Measurements from ENCODE around the gene RBMXL3.
"Not testable (repeated sequence)": the region's sequence is repeated elsewhere in the genome, so short reads cannot be mapped to it uniquely, and the experiment has no call there.

The RBMXL3 gene

GRCh38 chrX:115189110-115189509, at the start of gene RBMXL3:
Gene RBMXL3, plus strand, starts transcription at chrX:115189410. Its CDS starts 32 bp downstream, at chrX:115189442.
- no peak for TF ChIP-seq GATA1 (IDR thresholded peaks at IDR 0.05; ENCODE audit: low read depth, low read length)
- no peak for TF ChIP-seq POLR2A (IDR thresholded peaks at IDR 0.05; ENCODE audit: low read length)

GRCh38 chrX:115142057-115142456, 47.2 kb upstream of the RBMXL3 start:
- no peak for TF ChIP-seq POLR2A (IDR thresholded peaks at IDR 0.05; ENCODE audit: low read length)
- TF ChIP-seq GATA1 (IDR thresholded peaks at IDR 0.05; ENCODE audit: low read depth, low read length) = no peak
- no peak for DNase-seq

More at GRCh38 chrX:115189110-115189509, at the start of gene RBMXL3:
- no peak for DNase-seq

- TF ChIP-seq POLR2A (IDR thresholded peaks at IDR 0.05; ENCODE audit: low read length) = no peak
- no peak for TF ChIP-seq GATA1 (IDR thresholded peaks at IDR 0.05; ENCODE audit: low read depth, low read length)
- DNase-seq = peak in 1 of 2 experiments; percentile 1
Observed at GRCh38 chrX:115147220-115147619, 42.0 kb upstream of the RBMXL3 start.

GRCh38 chrX:115173181-115173580, 16.0 kb upstream of the RBMXL3 start:
- no peak for DNase-seq
- TF ChIP-seq GATA1 (IDR thresholded peaks at IDR 0.05; ENCODE audit: low read depth, low read length) = no peak
- TF ChIP-seq POLR2A (IDR thresholded peaks at IDR 0.05; ENCODE audit: low read length) = no peak

- no peak for DNase-seq
- TF ChIP-seq POLR2A (IDR thresholded peaks at IDR 0.05; ENCODE audit: low read length) = no peak
- TF ChIP-seq GATA1 (IDR thresholded peaks at IDR 0.05; ENCODE audit: low read depth, low read length) = no peak
Observed at GRCh38 chrX:115174548-115174947, 14.7 kb upstream of the RBMXL3 start.

GRCh38 chrX:115177932-115178331, 11.3 kb upstream of the RBMXL3 start:
- TF ChIP-seq POLR2A (IDR thresholded peaks at IDR 0.05; ENCODE audit: low read length) (no peak), GATA1 (IDR thresholded peaks at IDR 0.05; ENCODE audit: low read depth, low read length) (no peak)
- no peak for DNase-seq

GRCh38 chrX:115178473-115178872, 10.7 kb upstream of the RBMXL3 start:
- TF ChIP-seq GATA1 (IDR thresholded peaks at IDR 0.05; ENCODE audit: low read depth, low read length) = no peak
- no peak for TF ChIP-seq POLR2A (IDR thresholded peaks at IDR 0.05; ENCODE audit: low read length)
- DNase-seq = no peak

GRCh38 chrX:115183980-115184379, 5.2 kb upstream of the RBMXL3 start:
- no peak for DNase-seq

GRCh38 chrX:115189646-115190635, 731 bp downstream of the RBMXL3 start:
- TF ChIP-seq GATA1 (IDR thresholded peaks at IDR 0.05; ENCODE audit: low read depth, low read length) (no peak), POLR2A (IDR thresholded peaks at IDR 0.05; ENCODE audit: low read length) (no peak)
- no peak for DNase-seq

More at GRCh38 chrX:115183980-115184379, 5.2 kb upstream of the RBMXL3 start:
- no peak for TF ChIP-seq GATA1 (IDR thresholded peaks at IDR 0.05; ENCODE audit: low read depth, low read length)
- no peak for TF ChIP-seq POLR2A (IDR thresholded peaks at IDR 0.05; ENCODE audit: low read length)

GRCh38 chrX:115190636-115191489, 1.7 kb downstream of the RBMXL3 start:
- no peak for DNase-seq
- no peak for TF ChIP-seq GATA1 (IDR thresholded peaks at IDR 0.05; ENCODE audit: low read depth, low read length)

GRCh38 chrX:115191490-115192243, 2.5 kb downstream of the RBMXL3 start:
- TF ChIP-seq GATA1 (IDR thresholded peaks at IDR 0.05; ENCODE audit: low read depth, low read length) (no peak), POLR2A (IDR thresholded peaks at IDR 0.05; ENCODE audit: low read length) (no peak)
- no peak for DNase-seq

- TF ChIP-seq POLR2A (IDR thresholded peaks at IDR 0.05; ENCODE audit: low read length) (no peak), GATA1 (IDR thresholded peaks at IDR 0.05; ENCODE audit: low read depth, low read length) (no peak)
- DNase-seq = no peak
Observed at GRCh38 chrX:115192244-115192700, 3.1 kb downstream of the RBMXL3 start.

- DNase-seq = no peak
Observed at GRCh38 chrX:115204040-115204439, 14.8 kb downstream of the RBMXL3 start.

GRCh38 chrX:115209547-115209946, 20.3 kb downstream of the RBMXL3 start:
- not testable (repeated sequence) for DNase-seq

More at GRCh38 chrX:115204040-115204439, 14.8 kb downstream of the RBMXL3 start:
- TF ChIP-seq POLR2A (IDR thresholded peaks at IDR 0.05; ENCODE audit: low read length) (no peak), GATA1 (IDR thresholded peaks at IDR 0.05; ENCODE audit: low read depth, low read length) (no peak)
